Measurements from ENCODE around the gene NME7.

DNA sequence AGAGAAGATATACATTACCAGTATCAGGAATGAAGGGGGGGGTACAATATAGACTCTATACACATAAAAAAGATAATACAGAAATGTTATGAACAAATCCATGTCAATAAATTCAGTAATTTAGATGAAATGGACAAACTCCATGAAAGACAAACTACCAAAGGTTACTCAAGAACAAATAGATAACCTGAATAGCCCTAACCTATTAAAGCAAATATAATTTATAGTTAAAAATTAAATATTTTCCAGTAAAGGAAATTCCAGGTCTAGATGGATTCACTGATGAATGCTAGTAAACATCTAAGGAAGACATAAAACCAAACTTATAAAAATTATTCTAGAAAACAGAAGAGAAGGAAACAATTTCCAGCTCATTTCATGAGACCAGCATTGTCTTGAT, 13.6 kb upstream of the NME7 start:
- TF ChIP-seq CTCF (IDR thresholded peaks at IDR 0.05 in 8 of 11, conservative IDR thresholded peaks at IDR 0.05 in 3 of 11) (no peak), POLR2AphosphoS5 (IDR thresholded peaks at IDR 0.05) (no peak), POLR2A (IDR thresholded peaks at IDR 0.05) (no peak)
